Endothelial cell of umbilical vein (primary cell): ENCODE data around the gene MARK3. TPM values are rescaled to one million over a fixed set of nuclear protein-coding genes. Genes with fewer than 3 reads are reported as not detected.

Experiments
- BruUV-seq: library from RNA; stranded (reverse); fragments of 400-500 nt; replicated peaks from 2 replicates; lab custom pipeline; 2021; lab: Mats Ljungman, UMichigan
- CTCF ChIA-PET: fragments of 300-600, 350-600 bp; sonication (Branson Sonifier 250); formaldehyde crosslinking; loops from one replicate; lab custom pipeline; 2021; ENCODE audit warnings: antibody characterized with exemption, inconsistent platforms; lab: Charles Lee
- POLR2A ChIA-PET: fragments of 300-600, 350-600 bp; sonication (Branson Sonifier 250); formaldehyde crosslinking; loops from one replicate; lab custom pipeline; 2021; ENCODE audit warnings: antibody characterized with exemption, inconsistent platforms; lab: Charles Lee
- DNase-seq: peaks from one replicate; pipeline ENCODE4 v3.0.0-alpha.2; 2011; ENCODE audit warnings: low read depth, low spot score
- FAIRE-seq: peaks from 2 replicates; lab custom pipeline; 2011; peaks lifted over from hg19 to GRCh38; lab: Jason Lieb, UNC
- H2AFZ ChIP-seq: 2 replicates; pipeline ENCODE4 v1.6.0; 2012; ENCODE audit warnings: low read depth, low read length, control low read depth, inconsistent platforms
- H3K27ac ChIP-seq: 2 replicates; pipeline ENCODE4 v1.5.1; 2011; ENCODE audit warnings: low read depth, mild to moderate bottlenecking, control low read depth, low read length, moderate library complexity; ENCODE audit not compliant: insufficient read depth
- H3K27me3 ChIP-seq, 2 experiments: 2 replicates each; pipeline versions ENCODE4 v1.6.0 to v1.6.1; 2011; ENCODE audit warnings: low read length in 2 of 2, mixed read lengths in 1 of 2; ENCODE audit not compliant: control insufficient read depth in 2 of 2, insufficient read depth in 2 of 2
- H3K36me3 ChIP-seq, 2 experiments: 2 replicates in 1 of 2; 3 replicates in 1 of 2; pipeline ENCODE4 v1.5.1; 2011; ENCODE audit warnings: low read length in 2 of 2, mild to moderate bottlenecking in 1 of 2, moderate library complexity in 1 of 2; ENCODE audit not compliant: control insufficient read depth in 2 of 2, insufficient read depth in 2 of 2; ENCODE audit errors: extremely low read depth in 1 of 2
- H3K4me1 ChIP-seq: 3 replicates; pipeline ENCODE4 v1.5.1; 2011; ENCODE audit warnings: mild to moderate bottlenecking, low read length; ENCODE audit not compliant: control insufficient read depth, insufficient read depth; ENCODE audit errors: extremely low read depth
- H3K4me2 ChIP-seq: 2 replicates; pipeline ENCODE4 v1.6.1; 2011; ENCODE audit warnings: low read length, control low read depth, mixed read lengths; ENCODE audit not compliant: insufficient read depth
- H3K4me3 ChIP-seq, 3 experiments: fragments of 200-600 bp in 1 of 3; sonication (generic), shearing (Covaris generic) in 1 of 3; replicated peaks in 1 of 3; 2 replicates each; pipeline ENCODE4 v1.5.1; 2011 to 2016; ENCODE audit warnings: control low read depth in 3 of 3, low read length in 3 of 3, mild to moderate bottlenecking in 2 of 3, inconsistent platforms in 1 of 3, low read depth in 1 of 3, moderate library complexity in 1 of 3; ENCODE audit not compliant: insufficient read depth in 1 of 3
- H3K79me2 ChIP-seq: 2 replicates; pipeline ENCODE4 v1.6.0; 2012; ENCODE audit warnings: low read length, inconsistent platforms; ENCODE audit not compliant: control insufficient read depth, insufficient read depth
- H3K9ac ChIP-seq: replicated peaks from 2 replicates; pipeline ENCODE3; 2011; ENCODE audit warnings: low read length, control low read depth; ENCODE audit not compliant: insufficient read depth; ENCODE audit errors: extremely low read depth
- H3K9me1 ChIP-seq: replicated peaks from 3 replicates; pipeline ENCODE4 v1.6.0; 2011; ENCODE audit warnings: mild to moderate bottlenecking, low read length; ENCODE audit not compliant: control insufficient read depth, insufficient read depth; ENCODE audit errors: extremely low read depth
- H3K9me3 ChIP-seq: replicated peaks from 2 replicates; pipeline ENCODE4 v1.5.1; 2012; ENCODE audit warnings: low read length, inconsistent platforms; ENCODE audit not compliant: control insufficient read depth, insufficient read depth
- H4K20me1 ChIP-seq: replicated peaks from 2 replicates; pipeline ENCODE3; 2011; ENCODE audit warnings: mild to moderate bottlenecking, low read length; ENCODE audit not compliant: control insufficient read depth, insufficient read depth; ENCODE audit errors: extremely low read depth
- EZH2 ChIP-seq: IDR thresholded peaks from 2 replicates; pipeline ENCODE4 v1.6.1; 2012; ENCODE audit warnings: borderline replicate concordance, low read depth, mild to moderate bottlenecking, moderate library complexity, low read length, inconsistent platforms; ENCODE audit not compliant: severe bottlenecking
- FOS ChIP-seq: IDR thresholded peaks from 2 replicates; pipeline ENCODE4 v1.6.1; 2011; ENCODE audit warnings: mild to moderate bottlenecking, low read length, moderate library complexity, borderline replicate concordance; ENCODE audit not compliant: insufficient read depth
- GATA2 ChIP-seq: IDR thresholded peaks from 2 replicates; pipeline ENCODE4 v1.7.0; 2011; ENCODE audit warnings: low read depth, mild to moderate bottlenecking, moderate library complexity, mixed read lengths, low read length; ENCODE audit not compliant: insufficient read length, insufficient read depth
- JUN ChIP-seq: IDR thresholded peaks from 2 replicates; pipeline ENCODE4 v1.6.1; 2011; ENCODE audit warnings: borderline replicate concordance, low read depth; ENCODE audit not compliant: insufficient read length, insufficient read depth
- MYC ChIP-seq: IDR thresholded peaks from one replicate; pipeline ENCODE4 v1.6.1; 2011; ENCODE audit warnings: mild to moderate bottlenecking, low read depth, low read length
- POLR2A ChIP-seq: IDR thresholded peaks from 2 replicates; pipeline ENCODE4 v1.6.1; 2012; ENCODE audit warnings: low read depth, mild to moderate bottlenecking, control low read depth, low read length
- POLR2AphosphoS5 ChIP-seq: IDR thresholded peaks from 2 replicates; pipeline ENCODE4 v1.6.1; 2012; ENCODE audit warnings: low read depth, mild to moderate bottlenecking, control low read depth, low read length, moderate library complexity; ENCODE audit not compliant: insufficient read depth
- dilution Hi-C: fragments of 300-500 bp; cut with MboI; formaldehyde crosslinking; loops from one replicate; pipeline ENCODE4 v1.15.0; 2019; ENCODE audit warnings: low sequenced_read_pairs; ENCODE audit not compliant: extremely low pct_ligation_motif_present
- intact Hi-C: fragments of 100-400 bp; cut with micrococcal nuclease; formaldehyde crosslinking; loops from one replicate; pipeline ENCODE4 v1.10.0; 2022
- polyA plus RNA-seq, 4 experiments: library from polyadenylated mRNA; depleted of rRNA in 3 of 4; stranded (reverse) in 3 of 4; unstranded in 1 of 4; fragments of >200 nt; gene quantifications; 2 replicates each; pipeline versions ENCODE4 v1.2.1 to v1.2.3, GENCODE V29; 2011 to 2012; ENCODE audit warnings: missing spikeins in 1 of 4
- total RNA-seq: library from RNA; stranded (reverse); gene quantifications from 2 replicates; pipeline ENCODE4 v1.2.3, GENCODE V29; 2021
- TF ChIP-seq, protein P1 (sequence below): IDR thresholded peaks from 2 replicates; pipeline ENCODE4 v1.6.1; 2011; ENCODE audit not compliant: insufficient read depth, insufficient read length
- TF ChIP-seq, protein P2 (sequence below), 2 donors: IDR thresholded peaks; 1 replicate in 1 of 2; 2 replicates in 1 of 2; pipeline ENCODE4 v1.5.1; 2011; ENCODE audit warnings: low read length in 2 of 2, mild to moderate bottlenecking in 2 of 2, moderate library complexity in 2 of 2, control low read depth in 1 of 2, inconsistent platforms in 1 of 2, low read depth in 1 of 2; ENCODE audit not compliant: insufficient read depth in 1 of 2; ENCODE audit errors: extremely low read depth in 1 of 2

Gene MARK3
- total and polyA plus RNA-seq, 2 donors (not counting 3 experiments of a cell fraction or from before 2014, with no cell fraction given), result 46.6 to 96.1 TPM

- Histone ChIP-seq H3K9me3 (no peaks in the 10 kb centered on the region), H3K79me2 (no peaks in the 10 kb centered on the region), H3K4me2 (no peak overlapping the region), H3K36me3 (no peaks in the 10 kb centered on the region), H3K4me1 (peaks cover 14% of the 10 kb centered on the region), H3K27ac (no peak overlapping the region), H3K9me1 (no peaks in the 10 kb centered on the region), H3K9ac (no peak overlapping the region), H4K20me1 (no peaks in the 10 kb centered on the region), H2AFZ (no peak overlapping the region), H3K4me3 (no peak overlapping the region), H3K27me3 (peaks cover 19 to 34% of the 10 kb centered on the region in 2 experiments)
- dilution Hi-C loops, result no loop called here
- POLR2A ChIA-PET, result no interaction called here
- intact Hi-C loops, result no loop called here
- TF ChIP-seq JUN (no peak), EZH2 (no peak), FOS (no peak), GATA2 (no peak), POLR2A (no peak), POLR2AphosphoS5 (no peak), MYC (no peak)
- TF ChIP-seq, protein P1, sequence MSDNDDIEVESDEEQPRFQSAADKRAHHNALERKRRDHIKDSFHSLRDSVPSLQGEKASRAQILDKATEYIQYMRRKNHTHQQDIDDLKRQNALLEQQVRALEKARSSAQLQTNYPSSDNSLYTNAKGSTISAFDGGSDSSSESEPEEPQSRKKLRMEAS, result no peak
- TF ChIP-seq, protein P2, sequence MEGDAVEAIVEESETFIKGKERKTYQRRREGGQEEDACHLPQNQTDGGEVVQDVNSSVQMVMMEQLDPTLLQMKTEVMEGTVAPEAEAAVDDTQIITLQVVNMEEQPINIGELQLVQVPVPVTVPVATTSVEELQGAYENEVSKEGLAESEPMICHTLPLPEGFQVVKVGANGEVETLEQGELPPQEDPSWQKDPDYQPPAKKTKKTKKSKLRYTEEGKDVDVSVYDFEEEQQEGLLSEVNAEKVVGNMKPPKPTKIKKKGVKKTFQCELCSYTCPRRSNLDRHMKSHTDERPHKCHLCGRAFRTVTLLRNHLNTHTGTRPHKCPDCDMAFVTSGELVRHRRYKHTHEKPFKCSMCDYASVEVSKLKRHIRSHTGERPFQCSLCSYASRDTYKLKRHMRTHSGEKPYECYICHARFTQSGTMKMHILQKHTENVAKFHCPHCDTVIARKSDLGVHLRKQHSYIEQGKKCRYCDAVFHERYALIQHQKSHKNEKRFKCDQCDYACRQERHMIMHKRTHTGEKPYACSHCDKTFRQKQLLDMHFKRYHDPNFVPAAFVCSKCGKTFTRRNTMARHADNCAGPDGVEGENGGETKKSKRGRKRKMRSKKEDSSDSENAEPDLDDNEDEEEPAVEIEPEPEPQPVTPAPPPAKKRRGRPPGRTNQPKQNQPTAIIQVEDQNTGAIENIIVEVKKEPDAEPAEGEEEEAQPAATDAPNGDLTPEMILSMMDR (IDR thresholded peaks at IDR 0.05; ENCODE audit: extremely low read depth in 1 of 2, insufficient read depth in 1 of 2, low read depth in 1 of 2, low read length in 2 of 2), result no peak
- CTCF ChIA-PET, result interaction anchor here (1.2 to 8.0 kb wide), 2 partner anchors 21 to 27 kb away, joined by 4 to 209 read pairs; no protein-coding TSS in a partner anchor
- FAIRE-seq (no peak), DNase-seq (no peak)
- no TSS peak for BruUV-seq
These were observed 135.0 kb downstream of the MARK3 start for GRCh38 chr14:103520269-103520656.
